GM21737 (cell line): ENCODE measurements around the gene FGFR4.

Experiments
- ATAC-seq: cut with Tn5 transposase; IDR thresholded peaks from one replicate; pipeline ENCODE4 v1.9.1; 2021; ENCODE audit warnings: mild to moderate bottlenecking, moderate library complexity; ENCODE audit not compliant: unreplicated experiment

The FGFR4 gene

GRCh38 chr5:177099422-177100093 is 12.8 kb downstream of the FGFR4 start:
- ATAC-seq = no peak

GRCh38 chr5:177100714-177101121 is 14.0 kb downstream of the FGFR4 start:
- ATAC-seq = no peak

- ATAC-seq = no peak
Measured at GRCh38 chr5:177103523-177104253, 17.0 kb downstream of the FGFR4 start.

- no peak for ATAC-seq
Measured at GRCh38 chr5:177105691-177106476, 19.2 kb downstream of the FGFR4 start.

- no peak for ATAC-seq
Measured at GRCh38 chr5:177107159-177107558, 20.4 kb downstream of the FGFR4 start.

- ATAC-seq = no peak
Measured at GRCh38 chr5:177109810-177110209, 23.1 kb downstream of the FGFR4 start.

GRCh38 chr5:177111720-177112394 is 25.1 kb downstream of the FGFR4 start:
- ATAC-seq = no peak

DNA sequence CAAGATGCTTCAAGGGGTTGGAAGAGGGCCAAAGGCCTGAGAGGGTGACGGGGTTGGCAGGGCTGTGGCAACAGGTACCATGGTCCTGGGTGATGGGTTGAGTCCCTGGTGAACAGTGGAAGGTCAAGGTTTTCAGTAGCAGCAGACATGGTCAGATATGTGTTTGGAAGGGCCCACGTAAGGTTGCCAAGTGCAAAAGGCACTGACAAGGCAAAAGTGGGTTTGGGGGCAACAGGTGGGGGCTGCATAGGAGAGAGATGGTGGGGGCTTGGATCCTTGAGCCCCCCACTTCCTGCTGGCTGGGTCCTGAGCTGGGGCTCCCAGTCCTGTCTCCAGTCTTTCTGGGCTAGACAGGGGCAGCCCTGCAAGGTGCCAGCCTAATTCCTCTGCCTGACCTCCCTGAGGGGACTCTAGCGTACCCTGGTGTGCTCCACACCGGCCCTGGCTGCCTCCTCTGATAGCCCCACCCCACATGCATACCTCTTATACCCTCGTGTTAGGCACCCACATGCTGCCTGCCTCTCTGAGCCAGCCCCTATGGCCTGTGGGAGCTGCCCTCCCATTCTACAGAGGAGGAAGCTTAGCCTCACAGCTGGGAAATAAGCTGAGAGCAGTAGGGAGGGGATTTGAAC is 26.0 kb downstream of the FGFR4 start:
- ATAC-seq = no peak

- ATAC-seq = no peak
Measured at GRCh38 chr5:177113566-177114424, 27.1 kb downstream of the FGFR4 start.

DNA sequence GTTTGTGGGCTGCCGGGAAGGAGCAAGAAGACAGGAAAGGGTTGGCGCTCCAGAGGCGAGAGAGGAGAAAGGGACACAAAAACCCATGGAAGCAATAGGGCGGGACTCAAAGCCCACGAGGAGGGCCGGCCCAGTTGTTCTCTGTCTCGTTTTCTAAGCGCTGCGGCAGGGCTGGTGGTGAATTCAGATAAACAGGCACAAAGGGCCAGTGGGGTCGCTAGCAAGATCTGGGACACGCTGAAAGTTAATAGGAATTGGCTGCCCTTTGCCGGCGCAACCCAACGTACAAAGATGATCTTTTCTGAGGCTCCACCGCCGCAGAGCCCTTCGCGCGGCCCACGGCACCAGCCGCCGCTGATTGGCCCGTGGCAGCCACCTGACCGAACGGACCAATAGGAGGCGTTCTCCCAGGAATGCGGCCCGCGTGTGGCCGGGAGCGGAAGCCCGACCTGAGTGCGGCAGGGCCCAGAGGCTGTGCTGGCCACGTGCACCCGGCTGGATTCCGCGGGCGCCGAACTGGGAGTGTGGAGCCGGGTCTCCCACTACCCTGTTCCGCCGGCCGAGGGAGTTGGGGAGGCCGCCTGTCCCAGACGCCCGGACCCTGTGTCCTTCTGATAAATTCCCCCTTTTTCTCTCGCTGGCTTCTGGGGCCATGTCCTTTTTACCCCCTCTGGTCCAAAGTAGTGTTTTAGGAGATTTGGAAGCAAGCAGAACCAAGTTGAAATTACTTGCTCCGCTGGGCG is 30.1 kb downstream of the FGFR4 start:
- no peak for ATAC-seq

- no peak for ATAC-seq
Measured at GRCh38 chr5:177117441-177118045, 30.8 kb downstream of the FGFR4 start.

DNA sequence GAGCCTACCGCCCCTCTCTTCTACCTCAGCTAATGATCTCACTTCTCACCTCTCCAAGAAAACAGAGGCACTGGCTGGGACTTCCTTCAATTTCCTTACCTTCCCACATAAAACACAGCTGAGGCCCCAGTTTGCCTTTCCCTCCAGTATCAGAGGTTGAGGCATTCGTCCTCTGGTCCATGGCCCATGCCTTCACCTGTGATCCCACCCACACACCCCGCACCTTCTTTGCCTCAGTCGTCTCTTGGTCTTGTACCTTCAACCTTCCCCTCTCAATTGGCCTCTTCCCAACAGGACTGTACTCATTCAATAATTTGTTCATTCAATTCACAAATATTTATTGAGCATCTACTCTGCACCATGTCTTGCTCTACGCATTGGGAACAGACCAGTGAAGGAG is 35.9 kb downstream of the FGFR4 start:
- no peak for ATAC-seq

- no peak for ATAC-seq
Measured at GRCh38 chr5:177123789-177124485, 37.2 kb downstream of the FGFR4 start.

GRCh38 chr5:177124486-177124991 is 37.8 kb downstream of the FGFR4 start:
- ATAC-seq = no peak

GRCh38 chr5:177126771-177127170 is 40.1 kb downstream of the FGFR4 start:
- no peak for ATAC-seq

GRCh38 chr5:177128551-177128981 is 41.9 kb downstream of the FGFR4 start:
- no peak for ATAC-seq

DNA sequence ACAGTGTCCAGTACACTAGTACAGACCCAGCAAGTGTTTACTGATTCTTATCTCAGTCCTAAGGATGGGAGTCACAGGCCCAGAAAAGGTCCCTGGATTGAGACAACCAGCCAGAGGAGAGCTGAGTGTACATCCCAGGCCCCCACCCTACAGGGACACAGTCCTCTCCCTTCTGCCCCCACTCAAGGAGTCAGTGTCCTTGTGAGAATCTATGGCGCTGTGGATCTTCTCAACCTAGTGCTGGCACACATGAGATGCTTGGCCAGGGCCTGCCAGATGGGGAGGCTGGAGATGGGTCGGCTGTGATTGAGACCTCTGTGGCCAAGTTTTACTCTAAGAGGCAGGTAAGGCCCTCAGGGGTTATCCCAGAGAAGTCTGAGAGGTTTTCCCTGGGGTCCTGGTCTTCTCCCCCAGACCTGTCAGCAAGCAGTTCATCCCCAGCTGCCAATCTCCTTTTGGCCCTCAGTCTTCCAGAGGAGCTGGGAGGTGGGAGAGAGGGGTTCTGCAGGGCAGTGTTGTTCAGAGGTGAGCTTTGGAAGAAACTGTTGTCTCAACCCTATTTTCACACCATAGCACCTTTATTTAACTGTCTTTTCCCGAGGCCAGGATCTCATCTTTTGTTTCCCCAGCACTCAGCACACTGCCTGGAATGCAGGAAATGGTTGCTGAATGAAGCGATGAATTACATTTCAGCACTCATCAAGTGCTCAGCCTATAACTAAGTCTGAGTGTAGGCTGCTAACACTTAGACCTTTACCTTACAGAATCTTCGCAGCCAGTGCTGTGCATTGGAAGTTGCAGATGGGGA is 43.7 kb downstream of the FGFR4 start:
- no peak for ATAC-seq
